IgD-negative memory B cell (primary cell): ENCODE data around the gene NEMP2. TPM values are rescaled to one million over a fixed set of nuclear protein-coding genes. Genes with fewer than 3 reads are reported as not detected.

Source experiments
- H3K27ac Mint-ChIP-seq, 3 donors: one replicate each; pipeline ENCODE4 v1.8.0; 2020 to 2022; ENCODE audit warnings: mild to moderate bottlenecking in 3 of 3, mixed read lengths in 3 of 3, moderate library complexity in 1 of 3
- H3K27me3 Mint-ChIP-seq: one replicate; pipeline ENCODE4 v1.8.0; 2021; ENCODE audit warnings: mixed read lengths
- H3K36me3 Mint-ChIP-seq: one replicate; pipeline ENCODE4 v1.8.0; 2020; ENCODE audit warnings: mild to moderate bottlenecking, mixed read lengths
- H3K4me1 Mint-ChIP-seq, 3 donors: one replicate each; pipeline ENCODE4 v1.8.0; 2020 to 2022; ENCODE audit warnings: mixed read lengths in 3 of 3, mild to moderate bottlenecking in 1 of 3
- H3K4me3 Mint-ChIP-seq, 4 donors: one replicate each; pipeline ENCODE4 v1.8.0; 2020 to 2022; ENCODE audit warnings: mild to moderate bottlenecking in 4 of 4, mixed read lengths in 4 of 4, moderate library complexity in 3 of 4
- H3K9me3 Mint-ChIP-seq, 3 donors: one replicate each; pipeline ENCODE4 v1.8.0; 2020 to 2021; ENCODE audit warnings: mixed read lengths in 3 of 3, mild to moderate bottlenecking in 1 of 3
- polyA plus RNA-seq: library from polyadenylated mRNA; unstranded; fragments of 300-500 nt; fragmentation: Illumina TruSeq; gene quantifications from one replicate; pipeline ENCODE4 v1.2.3, GENCODE V29; 2021

The NEMP2 gene
- polyA plus RNA-seq, 1 donor from 2014 or later, result 5.5 TPM

DNA sequence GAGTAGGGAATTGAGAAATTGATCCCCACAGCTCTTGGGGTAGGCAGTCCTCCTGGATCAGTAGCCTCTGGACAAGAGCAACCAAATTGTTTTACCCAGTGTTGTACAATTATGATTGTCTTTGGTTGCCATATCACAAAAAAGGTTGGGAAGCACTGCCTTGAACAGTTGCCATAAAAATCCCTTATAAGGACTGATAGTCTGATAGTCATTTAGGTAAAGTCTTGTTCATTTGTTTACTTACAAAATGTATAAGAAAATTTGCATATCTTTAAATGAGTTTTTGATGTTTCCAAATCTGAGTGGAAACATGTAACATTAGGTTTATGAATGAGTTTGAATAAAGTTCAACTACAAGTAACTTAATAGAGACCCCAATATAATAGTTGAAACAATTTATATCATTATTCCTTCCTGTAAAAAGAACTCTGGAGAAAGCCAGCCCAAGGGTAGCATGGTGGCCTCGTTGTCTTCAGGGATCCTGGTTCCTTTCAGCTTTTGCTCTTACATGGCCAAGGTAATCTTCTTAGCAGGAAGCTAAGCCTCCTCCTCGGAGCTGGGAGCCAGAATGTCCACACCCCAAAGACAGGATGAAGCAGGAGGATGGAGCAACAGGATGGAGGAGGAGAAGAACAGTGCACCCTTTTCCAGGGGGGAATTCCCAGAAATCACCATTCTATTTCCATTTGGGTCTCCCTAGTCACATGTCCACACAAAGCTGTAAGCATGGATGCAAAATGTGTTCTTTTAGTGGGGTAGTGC lies 35.7 kb upstream of the NEMP2 start:
- no peaks in the 10 kb centered on the region for H3K27me3 Mint-ChIP-seq
- no peak overlapping the region for H3K27ac Mint-ChIP-seq
- peaks cover 6% of the 10 kb centered on the region for H3K36me3 Mint-ChIP-seq
- H3K4me1 Mint-ChIP-seq, result no peaks in the 10 kb centered on the region
- H3K9me3 Mint-ChIP-seq, result peaks cover 5 to 13% (median 10%) of the 10 kb centered on the region in 3 donors
- no peak overlapping the region for H3K4me3 Mint-ChIP-seq

- Mint-ChIP-seq H3K4me1 (peaks cover 2 to 10% (median 3%) of the 10 kb centered on the region in 3 donors), H3K4me3 (no peak overlapping the region), H3K27me3 (no peaks in the 10 kb centered on the region), H3K27ac (no peak overlapping the region), H3K9me3 (peaks cover 5 to 13% (median 10%) of the 10 kb centered on the region in 3 donors), H3K36me3 (peaks cover 4% of the 10 kb centered on the region)
Measured at GRCh38 chr2:190564838-190565237, 30.3 kb upstream of the NEMP2 start.

- Mint-ChIP-seq H3K36me3 (peaks cover 4% of the 10 kb centered on the region), H3K4me3 (no peak overlapping the region), H3K27ac (no peak overlapping the region), H3K9me3 (peaks cover 5 to 13% (median 10%) of the 10 kb centered on the region in 3 donors), H3K27me3 (no peaks in the 10 kb centered on the region), H3K4me1 (peaks cover 2 to 10% (median 3%) of the 10 kb centered on the region in 3 donors)
Measured at GRCh38 chr2:190563646-190564045, 29.1 kb upstream of the NEMP2 start.

GRCh38 chr2:190563109-190563508 lies 28.6 kb upstream of the NEMP2 start:
- Mint-ChIP-seq H3K27me3 (no peaks in the 10 kb centered on the region), H3K27ac (peak overlapping the region in 1 of 3 donors; percentile 48), H3K9me3 (peaks cover 5 to 12% (median 10%) of the 10 kb centered on the region in 3 donors), H3K4me3 (no peak overlapping the region), H3K4me1 (peaks cover 2 to 10% (median 3%) of the 10 kb centered on the region in 3 donors), H3K36me3 (peaks cover 3% of the 10 kb centered on the region)

- Mint-ChIP-seq H3K4me3 (no peak overlapping the region), H3K9me3 (peaks cover under 1 to 5% (median 3%) of the 10 kb centered on the region in 3 donors), H3K27ac (no peak overlapping the region), H3K36me3 (no peaks in the 10 kb centered on the region), H3K4me1 (peaks cover 2 to 10% (median 3%) of the 10 kb centered on the region in 3 donors), H3K27me3 (no peaks in the 10 kb centered on the region)
Measured at GRCh38 chr2:190562121-190562520, 27.6 kb upstream of the NEMP2 start.

- Mint-ChIP-seq H3K36me3 (no peaks in the 10 kb centered on the region), H3K27me3 (no peaks in the 10 kb centered on the region), H3K4me1 (peaks cover 2 to 10% (median 3%) of the 10 kb centered on the region in 3 donors), H3K9me3 (no peaks in the 10 kb centered on the region), H3K4me3 (no peak overlapping the region), H3K27ac (no peak overlapping the region)
Measured at GRCh38 chr2:190561094-190561493, 26.6 kb upstream of the NEMP2 start.

GRCh38 chr2:190554357-190555006 lies 20.0 kb upstream of the NEMP2 start:
- no peak overlapping the region for H3K4me3 Mint-ChIP-seq
- H3K27me3 Mint-ChIP-seq, result peaks cover 2% of the 10 kb centered on the region
- peaks cover 0 to 3% (median 0%) of the 10 kb centered on the region in 3 donors for H3K9me3 Mint-ChIP-seq
- peaks cover 3 to 6% (median 4%) of the 10 kb centered on the region in 3 donors for H3K4me1 Mint-ChIP-seq
- no peaks in the 10 kb centered on the region for H3K36me3 Mint-ChIP-seq
- no peak overlapping the region for H3K27ac Mint-ChIP-seq

DNA sequence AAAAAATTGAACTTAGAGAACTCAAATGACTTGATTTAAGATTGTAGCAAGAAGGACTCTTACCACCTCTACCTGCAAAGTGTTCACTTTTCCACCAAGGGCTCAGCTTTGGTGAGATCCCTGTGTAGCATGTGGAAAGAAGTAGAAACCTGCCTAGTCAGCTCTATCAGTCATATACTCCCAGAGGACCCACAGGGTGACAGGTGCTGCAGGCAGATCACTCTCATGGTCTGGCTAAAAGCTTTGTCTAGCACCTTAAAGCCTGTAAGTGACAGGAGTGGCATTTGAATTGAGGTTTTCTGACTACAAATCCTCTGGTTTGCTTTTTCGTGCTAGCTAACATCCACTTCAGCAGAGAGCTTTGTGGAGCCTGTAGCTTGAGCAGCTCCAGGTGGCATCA lies 18.7 kb upstream of the NEMP2 start:
- Mint-ChIP-seq H3K36me3 (no peaks in the 10 kb centered on the region), H3K4me1 (peaks cover 3 to 10% (median 4%) of the 10 kb centered on the region in 3 donors), H3K9me3 (peaks cover 0 to 3% (median 0%) of the 10 kb centered on the region in 3 donors), H3K27me3 (peaks cover 2% of the 10 kb centered on the region), H3K4me3 (no peak overlapping the region), H3K27ac (no peak overlapping the region)

- Mint-ChIP-seq H3K27me3 (peaks cover 2% of the 10 kb centered on the region), H3K4me3 (peak overlapping the region in 3 of 4 donors; percentile 3 to 31 (median 23)), H3K9me3 (peaks cover 0 to 3% (median 0%) of the 10 kb centered on the region in 3 donors), H3K4me1 (peaks cover 3 to 10% (median 4%) of the 10 kb centered on the region in 3 donors), H3K36me3 (no peaks in the 10 kb centered on the region), H3K27ac (peak overlapping the region in 1 of 3 donors; percentile 26)
Measured at GRCh38 chr2:190551928-190552327, 17.4 kb upstream of the NEMP2 start.

- Mint-ChIP-seq H3K27ac (no peak overlapping the region), H3K27me3 (peaks cover 2% of the 10 kb centered on the region), H3K4me3 (no peak overlapping the region), H3K4me1 (peaks cover 4 to 12% (median 4%) of the 10 kb centered on the region in 3 donors), H3K36me3 (peaks cover under 1% of the 10 kb centered on the region), H3K9me3 (no peaks in the 10 kb centered on the region)
Measured at GRCh38 chr2:190550137-190550536, 15.6 kb upstream of the NEMP2 start.

DNA sequence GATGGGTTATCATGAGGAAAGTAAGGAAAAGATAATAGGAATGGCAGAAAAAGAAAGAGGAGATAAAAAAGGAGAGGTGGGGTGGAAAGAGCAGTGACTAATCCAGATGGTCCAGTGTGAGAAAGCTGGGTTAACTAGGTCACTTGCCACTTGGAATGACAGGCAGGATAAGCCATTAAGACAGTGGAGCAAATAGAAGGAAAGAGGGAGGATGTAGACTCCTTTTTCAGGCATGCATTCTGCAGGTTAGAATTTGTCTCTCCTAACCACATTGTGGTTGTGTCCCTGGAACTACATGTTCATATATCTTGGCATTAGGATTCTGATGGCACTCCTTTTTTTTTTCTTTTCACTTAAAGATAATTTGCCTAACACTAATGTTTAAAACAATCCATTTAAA lies 13.4 kb upstream of the NEMP2 start:
- peaks cover 2% of the 10 kb centered on the region for H3K27me3 Mint-ChIP-seq
- H3K4me1 Mint-ChIP-seq, result peaks cover 4 to 13% (median 4%) of the 10 kb centered on the region in 3 donors
- no peak overlapping the region for H3K4me3 Mint-ChIP-seq
- H3K9me3 Mint-ChIP-seq, result no peaks in the 10 kb centered on the region
- peak overlapping the region in 1 of 3 donors; percentile 5 for H3K27ac Mint-ChIP-seq
- peaks cover 2% of the 10 kb centered on the region for H3K36me3 Mint-ChIP-seq

DNA sequence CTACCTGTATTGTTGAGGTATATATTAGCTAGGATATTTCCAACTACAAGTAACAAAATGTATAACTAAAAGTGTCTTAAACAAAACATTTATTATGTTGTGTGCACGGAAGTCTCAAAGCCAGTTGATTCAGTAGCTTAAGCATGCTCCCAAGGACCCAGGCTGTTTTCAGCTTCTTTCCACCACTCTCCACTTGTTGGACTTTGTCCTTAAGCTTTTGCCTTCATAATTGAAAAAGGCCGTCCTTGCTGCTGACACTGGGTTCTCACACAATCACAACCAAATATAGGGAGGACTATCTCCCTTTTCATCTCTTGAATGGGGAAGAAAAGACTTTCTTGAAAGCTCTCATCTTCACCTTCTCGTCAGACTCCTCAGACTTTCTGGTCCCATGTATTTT lies 12.2 kb upstream of the NEMP2 start:
- Mint-ChIP-seq H3K36me3 (peaks cover 5% of the 10 kb centered on the region), H3K4me1 (peaks cover under 1 to 8% (median 5%) of the 10 kb centered on the region in 3 donors), H3K27ac (no peak overlapping the region), H3K4me3 (no peak overlapping the region), H3K9me3 (peaks cover 3% of the 10 kb centered on the region in 3 donors), H3K27me3 (peaks cover 1% of the 10 kb centered on the region)

GRCh38 chr2:190545555-190546385 lies 11.2 kb upstream of the NEMP2 start:
- peaks cover 0 to 7% (median 5%) of the 10 kb centered on the region in 3 donors for H3K4me1 Mint-ChIP-seq
- H3K27me3 Mint-ChIP-seq, result no peaks in the 10 kb centered on the region
- H3K4me3 Mint-ChIP-seq, result no peak overlapping the region
- H3K36me3 Mint-ChIP-seq, result peaks cover 9% of the 10 kb centered on the region
- H3K9me3 Mint-ChIP-seq, result peaks cover 3 to 11% (median 10%) of the 10 kb centered on the region in 3 donors
- peak overlapping the region in 1 of 3 donors; percentile 0 for H3K27ac Mint-ChIP-seq

DNA sequence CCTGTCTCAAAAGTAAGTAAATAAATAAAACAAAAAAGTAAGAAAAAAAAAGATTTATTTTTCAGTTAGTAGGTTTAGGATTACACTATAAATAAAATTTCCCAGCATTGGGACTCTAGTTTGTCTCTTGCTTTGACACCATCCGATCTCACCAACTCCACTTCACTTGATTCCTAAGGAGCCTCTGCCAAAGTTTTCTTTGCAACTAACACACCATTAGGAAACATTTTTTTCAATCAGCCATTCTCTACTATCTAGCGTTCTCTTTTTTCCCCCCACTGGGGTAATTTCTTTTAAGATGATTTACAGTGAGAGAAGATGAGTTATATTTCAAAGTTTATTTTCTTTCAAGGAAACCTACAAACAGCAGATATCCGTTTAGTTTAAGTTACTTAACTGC lies 10.6 kb upstream of the NEMP2 start:
- H3K4me3 Mint-ChIP-seq, result no peak overlapping the region
- H3K9me3 Mint-ChIP-seq, result peaks cover 4 to 17% (median 13%) of the 10 kb centered on the region in 3 donors
- H3K4me1 Mint-ChIP-seq, result peaks cover 0 to 7% (median 5%) of the 10 kb centered on the region in 3 donors
- no peaks in the 10 kb centered on the region for H3K27me3 Mint-ChIP-seq
- H3K36me3 Mint-ChIP-seq, result peaks cover 9% of the 10 kb centered on the region
- H3K27ac Mint-ChIP-seq, result peak overlapping the region in 1 of 3 donors; percentile 0
